Natural killer cell (primary cell): Measurements from ENCODE around the gene MUC15. TPM values are rescaled to one million over a fixed set of nuclear protein-coding genes. Genes with fewer than 3 reads are reported as not detected.

ENCODE experiments used
- ATAC-seq, 3 donors: fragments of 150-1000 bp in 2 of 3; fragments of 200-7000 bp in 1 of 3; cut with Tn5 transposase; 1 replicate in 1 of 3; 2 replicates in 2 of 3; pipeline ENCODE4 v1.10.0; 2021; ENCODE audit warnings: mild to moderate bottlenecking in 2 of 3, moderate library complexity in 2 of 3
- DNase-seq, 2 donors: peaks; one replicate each; pipeline versions ENCODE4 v3.0.0 to v3.0.0-alpha.2; 2013 to 2021; ENCODE audit warnings: mixed read lengths in 1 of 2
- H3K27ac ChIP-seq: one replicate; pipeline ENCODE4 v1.5.1; 2013; ENCODE audit warnings: mild to moderate bottlenecking, low read length
- H3K27me3 ChIP-seq: one replicate; pipeline ENCODE4 v1.6.1; 2013; ENCODE audit warnings: low read length; ENCODE audit not compliant: control insufficient read depth, insufficient read depth
- H3K36me3 ChIP-seq: one replicate; pipeline ENCODE4 v1.6.1; 2013; ENCODE audit warnings: low read length; ENCODE audit not compliant: control insufficient read depth, insufficient read depth
- H3K4me1 ChIP-seq: one replicate; pipeline ENCODE4 v1.6.1; 2013; ENCODE audit warnings: low read length; ENCODE audit not compliant: control insufficient read depth, insufficient read depth
- H3K4me3 ChIP-seq: one replicate; pipeline ENCODE4 v1.5.1; 2013; ENCODE audit warnings: low read length
- H3K9me3 ChIP-seq: one replicate; pipeline ENCODE4 v1.6.1; 2013; ENCODE audit warnings: low read length; ENCODE audit not compliant: control insufficient read depth, insufficient read depth
- H3K27ac Mint-ChIP-seq, 2 donors: one replicate each; pipeline ENCODE4 v1.8.0; 2022; ENCODE audit warnings: mild to moderate bottlenecking in 2 of 2, mixed read lengths in 2 of 2, moderate library complexity in 1 of 2
- H3K27me3 Mint-ChIP-seq, 2 donors: one replicate each; pipeline ENCODE4 v1.8.0; 2022; ENCODE audit warnings: low read depth in 2 of 2, mixed read lengths in 2 of 2
- H3K36me3 Mint-ChIP-seq: one replicate; pipeline ENCODE4 v1.8.0; 2022; ENCODE audit warnings: mixed read lengths
- H3K4me1 Mint-ChIP-seq, 2 donors: one replicate each; pipeline ENCODE4 v1.8.0; 2022; ENCODE audit warnings: mixed read lengths in 2 of 2
- H3K4me3 Mint-ChIP-seq: one replicate; pipeline ENCODE4 v1.8.0; 2022; ENCODE audit warnings: mild to moderate bottlenecking, moderate library complexity, mixed read lengths
- H3K9me3 Mint-ChIP-seq, 2 donors: one replicate each; pipeline ENCODE4 v1.8.0; 2022; ENCODE audit warnings: mixed read lengths in 2 of 2
- CTCF ChIP-seq: fragments of 200-600 bp; IDR thresholded peaks from one replicate; pipeline ENCODE4 v1.8.0; 2022; ENCODE audit warnings: antibody characterized with exemption
- WGBS: methylation state at CpG from one replicate; pipeline ENCODE4 v1.1.7; 2013; ENCODE audit warnings: missing lambda C conversion rate; ENCODE audit not compliant: insufficient coverage; 5-methylcytosine and 5-hydroxymethylcytosine counted together
- intact Hi-C: fragments of 100-400 bp; cut with micrococcal nuclease; formaldehyde crosslinking; loops from one replicate; pipeline ENCODE4 v1.14.2; 2022
- total RNA-seq, 4 donors: library from RNA; stranded (reverse); fragments of 120-200 nt in 1 of 4; gene quantifications; one replicate each; pipeline versions ENCODE4 v1.2.3 to v1.2.4, GENCODE V29; 2013 to 2022

MUC15 gene
- total RNA-seq, 3 donors from 2014 or later (not counting 1 experiment from before 2014, with no cell fraction given) = not detected

GRCh38 chr11:26551186-26551801, 20.8 kb downstream of the MUC15 start:
- no peaks in the 10 kb centered on the region for H3K4me1 ChIP-seq
- no peaks in the 10 kb centered on the region for H3K36me3 Mint-ChIP-seq
- H3K4me3 Mint-ChIP-seq = no peak overlapping the region
- H3K27ac Mint-ChIP-seq = no peak overlapping the region
- H3K9me3 ChIP-seq = no peaks in the 10 kb centered on the region
- H3K36me3 ChIP-seq = no peaks in the 10 kb centered on the region
- no CpG with 5 or more reads among the region's 1 CpG for WGBS
- DNase-seq (no peak), ATAC-seq (no peak)
- H3K4me3 ChIP-seq = no peak overlapping the region
- H3K9me3 Mint-ChIP-seq = peaks cover 4 to 5% of the 10 kb centered on the region in 2 donors
- no peak overlapping the region for H3K27ac ChIP-seq
- H3K27me3 Mint-ChIP-seq = no peaks in the 10 kb centered on the region
- H3K27me3 ChIP-seq = no peaks in the 10 kb centered on the region
- intact Hi-C loops = no loop called here
- TF ChIP-seq CTCF = no peak
- H3K4me1 Mint-ChIP-seq = no peaks in the 10 kb centered on the region

GRCh38 chr11:26550022-26550421, 22.0 kb downstream of the MUC15 start:
- Mint-ChIP-seq H3K4me1 (no peaks in the 10 kb centered on the region), H3K36me3 (no peaks in the 10 kb centered on the region), H3K27ac (no peak overlapping the region), H3K4me3 (no peak overlapping the region), H3K27me3 (no peaks in the 10 kb centered on the region), H3K9me3 (peaks cover 4 to 5% of the 10 kb centered on the region in 2 donors)
- Histone ChIP-seq H3K4me1 (no peaks in the 10 kb centered on the region), H3K27me3 (no peaks in the 10 kb centered on the region), H3K36me3 (no peaks in the 10 kb centered on the region), H3K4me3 (no peak overlapping the region), H3K9me3 (no peaks in the 10 kb centered on the region), H3K27ac (no peak overlapping the region)
- ATAC-seq (no peak), DNase-seq (no peak)
- no peak for TF ChIP-seq CTCF
- no CpG with 5 or more reads among the region's 1 CpG for WGBS
- intact Hi-C loops = no loop called here

- Mint-ChIP-seq H3K4me3 (no peak overlapping the region), H3K9me3 (peaks cover 3 to 5% of the 10 kb centered on the region in 2 donors), H3K4me1 (no peaks in the 10 kb centered on the region), H3K27me3 (no peaks in the 10 kb centered on the region), H3K36me3 (no peaks in the 10 kb centered on the region), H3K27ac (no peak overlapping the region)
- no peak for ATAC-seq
- DNase-seq = no peak
- Histone ChIP-seq H3K27me3 (no peaks in the 10 kb centered on the region), H3K4me3 (no peak overlapping the region), H3K27ac (no peak overlapping the region), H3K36me3 (no peaks in the 10 kb centered on the region), H3K9me3 (no peaks in the 10 kb centered on the region), H3K4me1 (no peaks in the 10 kb centered on the region)
- intact Hi-C loops = no loop called here
- 58% methylated on average over 2 of the region's 2 CpGs for WGBS
- no peak for TF ChIP-seq CTCF
Measured at GRCh38 chr11:26549176-26549575, 22.9 kb downstream of the MUC15 start.

- Histone ChIP-seq H3K9me3 (no peaks in the 10 kb centered on the region), H3K4me1 (no peaks in the 10 kb centered on the region), H3K36me3 (no peaks in the 10 kb centered on the region), H3K4me3 (no peak overlapping the region), H3K27me3 (no peaks in the 10 kb centered on the region), H3K27ac (no peak overlapping the region)
- peaks cover 5 to 21% of the 10 kb centered on the region in 2 donors for H3K9me3 Mint-ChIP-seq
- H3K27ac Mint-ChIP-seq = no peak overlapping the region
- WGBS = 67% methylated on average over 2 of the region's 2 CpGs
- H3K36me3 Mint-ChIP-seq = no peaks in the 10 kb centered on the region
- no peak overlapping the region for H3K4me3 Mint-ChIP-seq
- no peaks in the 10 kb centered on the region for H3K27me3 Mint-ChIP-seq
- no peaks in the 10 kb centered on the region for H3K4me1 Mint-ChIP-seq
- DNase-seq (no peak), ATAC-seq (no peak)
- TF ChIP-seq CTCF = no peak
- intact Hi-C loops = no loop called here
Measured at GRCh38 chr11:26541870-26542269, 30.2 kb downstream of the MUC15 start.
